ENCODE measurements around the gene WDFY4. TPM values are rescaled to one million over a fixed set of nuclear protein-coding genes. Genes with fewer than 3 reads are reported as not detected.

WDFY4 gene
- total RNA-seq, 2 experiments from 2014 or later, result 0.11 TPM; not detected in 1

DNA sequence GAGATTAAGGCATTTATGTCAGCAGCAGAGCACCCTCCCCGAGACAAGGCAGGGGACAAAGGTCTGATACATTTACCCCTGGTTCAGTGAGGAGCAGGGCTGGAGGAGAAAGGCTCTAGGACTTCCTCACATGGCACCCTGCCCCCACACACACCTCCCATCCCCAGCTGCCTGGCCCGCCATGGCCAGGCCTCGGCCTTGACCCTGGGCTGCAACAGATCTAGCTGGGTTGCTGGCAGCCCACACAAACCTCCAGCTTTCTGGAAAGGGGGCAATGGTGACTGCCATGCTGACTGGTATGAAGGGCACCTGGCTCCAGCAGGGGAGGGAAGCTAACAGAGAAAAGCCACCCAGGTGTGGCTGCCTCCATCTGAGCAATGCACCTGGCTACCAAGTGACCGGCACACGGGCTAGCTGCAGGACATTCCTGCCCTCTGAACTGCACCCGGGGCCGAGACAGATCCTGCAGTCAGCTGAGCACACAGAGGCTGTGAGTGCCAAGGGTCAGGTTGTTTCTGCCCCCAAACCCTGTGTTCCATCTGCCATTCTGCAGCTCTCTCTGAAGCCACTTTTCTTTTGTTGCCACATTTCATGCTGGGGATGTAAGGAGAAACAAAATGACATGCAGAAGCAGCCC is 340.8 kb downstream of the WDFY4 start:
- ChIA-PET POLR2A (no interaction called here), CTCF (no interaction called here)

DNA sequence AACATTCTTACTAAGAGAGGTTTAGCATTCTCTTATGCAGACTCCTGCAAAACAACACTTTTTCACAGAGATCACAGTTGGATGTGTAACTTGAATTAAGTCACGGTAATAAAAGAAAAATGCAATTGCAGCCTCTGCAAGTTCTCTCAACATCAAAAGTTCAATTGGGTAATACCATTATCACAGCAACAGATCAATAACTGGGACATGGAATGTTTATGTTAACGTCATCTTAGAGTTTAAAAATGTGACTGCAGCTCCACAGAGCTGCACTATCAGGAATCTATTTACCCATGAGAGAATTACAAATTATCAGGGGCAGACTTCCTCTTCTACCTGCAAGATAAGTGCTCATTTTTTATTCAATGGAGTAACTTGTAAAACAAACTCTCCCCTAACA is 344.0 kb downstream of the WDFY4 start:
- CTCF ChIA-PET, result no interaction called here
- POLR2A ChIA-PET, result no interaction called here

DNA sequence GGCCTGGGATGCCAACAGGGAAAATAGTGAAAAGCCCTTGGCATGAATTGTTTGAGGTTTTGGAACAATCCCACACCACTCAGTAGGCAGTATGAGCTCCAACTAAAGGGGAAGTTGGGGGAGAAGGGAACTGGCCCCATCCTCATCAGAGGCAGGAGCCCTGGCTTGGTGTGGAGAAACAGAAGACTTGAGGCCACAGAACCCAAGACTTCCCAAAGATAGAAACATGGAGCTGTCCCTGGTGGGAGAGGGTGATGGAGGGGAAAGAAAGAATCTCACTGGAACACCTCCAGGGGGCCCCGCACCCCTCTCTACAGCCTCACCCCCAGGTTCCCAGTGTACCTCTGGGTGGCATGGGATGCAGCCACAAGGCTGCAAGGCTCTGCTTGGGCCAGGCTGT is 345.0 kb downstream of the WDFY4 start:
- CTCF ChIA-PET, result no interaction called here
- POLR2A ChIA-PET, result no interaction called here

Other genes with a start within 250 kb of the WDFY4 start
- not detected for gene ARHGAP22, start 79.8 kb upstream of the WDFY4 start, total RNA-seq